Measurements from ENCODE around the gene ARL15. TPM values are rescaled to one million over a fixed set of nuclear protein-coding genes. Genes with fewer than 3 reads are reported as not detected.

The ARL15 gene
- total RNA-seq, 3 donors from 2014 or later, result 5.4 to 6.3 (median 6.1) TPM

DNA sequence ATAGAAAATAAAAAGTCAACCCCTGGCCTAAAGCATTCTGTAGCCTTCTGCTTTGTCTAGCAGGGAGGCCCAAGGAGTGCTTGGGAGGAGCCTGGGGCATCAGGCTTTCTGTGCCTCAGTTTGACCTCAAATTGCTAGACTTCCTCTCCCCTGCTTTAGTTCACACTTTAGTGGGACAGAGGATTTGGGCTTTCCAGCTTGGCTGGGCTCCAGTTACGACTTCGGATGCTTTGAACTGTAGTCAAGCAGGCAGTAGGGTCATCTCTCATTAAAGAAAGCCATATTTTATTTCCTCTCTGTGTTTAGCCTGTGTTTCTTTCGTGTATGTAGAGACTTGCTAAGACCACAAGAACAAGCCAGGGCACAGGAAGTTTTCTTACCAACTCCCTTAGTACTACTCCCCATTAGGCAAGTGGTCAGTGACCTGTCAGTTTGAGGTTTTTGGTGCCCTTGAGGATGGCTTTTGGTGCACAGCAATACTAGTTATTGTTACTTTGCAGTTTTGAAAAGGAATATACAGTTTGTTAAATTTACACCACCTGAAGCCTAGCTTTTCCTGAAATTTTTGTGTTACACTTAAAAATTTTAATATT lies 415.2 kb downstream of the ARL15 start:
- H3K4me3 Mint-ChIP-seq, result no peak overlapping the region
- peaks cover 3% of the 10 kb centered on the region for H3K36me3 Mint-ChIP-seq (ENCODE audit: insufficient read depth)
- H3K27me3 Mint-ChIP-seq (ENCODE audit: low read depth), result no peaks in the 10 kb centered on the region
- DNase-seq (no peak), ATAC-seq (no peak)
- no peaks in the 10 kb centered on the region for H3K9me3 Mint-ChIP-seq
- no peaks in the 10 kb centered on the region for H3K4me1 Mint-ChIP-seq (ENCODE audit: low read depth)

DNA sequence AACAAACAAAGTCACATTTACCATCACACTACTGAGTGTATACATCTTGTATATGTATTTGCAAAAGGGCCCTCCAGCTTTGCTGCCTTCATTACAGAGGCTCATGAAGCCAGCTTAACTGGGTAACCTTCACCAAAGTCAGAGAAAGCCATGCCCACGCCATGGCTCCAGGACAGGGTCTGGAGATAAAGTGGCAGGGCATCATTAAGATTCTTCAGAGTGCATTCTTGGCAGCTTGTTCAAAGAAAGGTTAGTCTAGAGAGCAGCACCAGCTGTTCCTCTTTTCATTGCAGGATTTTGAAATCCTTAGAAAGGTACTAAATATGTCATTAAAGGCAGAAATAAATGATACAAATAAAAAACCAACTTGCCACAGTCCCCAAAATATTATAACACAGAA lies 416.7 kb downstream of the ARL15 start:
- Mint-ChIP-seq H3K4me1 (ENCODE audit: low read depth) (no peaks in the 10 kb centered on the region), H3K4me3 (no peak overlapping the region), H3K27me3 (ENCODE audit: low read depth) (no peaks in the 10 kb centered on the region), H3K9me3 (no peaks in the 10 kb centered on the region), H3K36me3 (ENCODE audit: insufficient read depth) (peaks cover 3% of the 10 kb centered on the region)
- no peak for DNase-seq
- no peak for ATAC-seq

DNA sequence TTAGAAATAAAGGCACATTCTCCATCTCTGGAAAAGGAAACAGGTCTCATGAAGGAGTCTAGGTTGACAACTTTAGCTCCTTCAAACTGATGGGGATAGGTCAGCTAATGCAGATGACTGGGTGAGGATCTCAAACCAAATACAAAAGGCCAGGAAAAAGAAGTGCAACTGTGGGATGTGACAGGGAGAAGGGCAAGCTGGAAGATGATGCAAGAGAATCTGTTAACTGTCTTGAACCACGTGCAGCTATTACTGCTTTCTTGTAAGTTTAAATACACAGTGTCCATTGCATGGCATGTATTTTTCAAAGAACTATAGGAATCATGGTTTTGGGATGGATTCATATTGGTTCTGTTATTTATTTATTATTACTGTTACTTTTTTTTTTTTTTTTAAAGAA lies 418.1 kb downstream of the ARL15 start:
- Mint-ChIP-seq H3K4me1 (ENCODE audit: low read depth) (no peaks in the 10 kb centered on the region), H3K36me3 (ENCODE audit: insufficient read depth) (peaks cover 3% of the 10 kb centered on the region), H3K4me3 (no peak overlapping the region), H3K27me3 (ENCODE audit: low read depth) (no peaks in the 10 kb centered on the region), H3K9me3 (no peaks in the 10 kb centered on the region)
- ATAC-seq, result no peak
- DNase-seq, result no peak

DNA sequence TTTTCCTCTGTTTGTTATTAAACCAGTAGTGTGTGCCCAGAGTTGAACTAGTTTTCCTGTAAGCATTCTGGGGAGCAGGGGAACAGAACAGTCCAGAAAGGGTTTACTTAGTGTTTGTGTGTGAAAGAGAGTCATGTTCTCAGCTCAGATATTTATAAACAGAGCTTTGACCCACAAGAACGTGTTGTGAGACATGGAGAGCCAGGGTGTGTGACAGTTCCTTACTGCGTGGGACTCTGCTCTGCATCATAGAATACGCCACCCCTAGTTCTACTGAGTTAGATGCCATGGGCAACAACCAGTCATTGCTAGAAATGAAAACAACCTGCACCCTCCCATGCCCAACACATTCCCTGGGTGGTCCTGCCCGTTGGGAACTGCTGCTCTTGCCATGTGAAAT lies 419.2 kb downstream of the ARL15 start:
- Mint-ChIP-seq H3K4me3 (no peak overlapping the region), H3K27me3 (ENCODE audit: low read depth) (no peaks in the 10 kb centered on the region), H3K36me3 (ENCODE audit: insufficient read depth) (no peaks in the 10 kb centered on the region), H3K9me3 (no peaks in the 10 kb centered on the region), H3K4me1 (ENCODE audit: low read depth) (no peaks in the 10 kb centered on the region)
- no peak for DNase-seq
- ATAC-seq, result no peak

DNA sequence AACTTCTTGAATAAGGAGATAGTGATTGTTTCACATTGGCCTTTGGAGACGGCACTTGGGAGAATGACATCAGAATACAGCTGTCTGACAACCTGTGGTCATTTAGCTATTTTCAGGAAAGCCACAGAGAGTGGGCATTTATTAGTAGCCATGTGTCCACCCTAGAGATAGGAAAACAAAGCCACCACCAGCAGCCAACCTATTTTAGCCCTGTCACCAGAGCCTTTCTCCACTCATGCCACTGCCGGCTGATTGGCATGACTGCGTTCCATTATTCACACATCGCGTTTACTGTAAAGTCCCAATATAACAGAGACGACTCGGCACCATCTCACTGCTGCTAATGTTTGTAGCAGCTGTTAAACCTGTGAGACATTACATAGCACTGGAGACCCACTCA lies 419.9 kb downstream of the ARL15 start:
- Mint-ChIP-seq H3K27me3 (ENCODE audit: low read depth) (no peaks in the 10 kb centered on the region), H3K9me3 (no peaks in the 10 kb centered on the region), H3K36me3 (ENCODE audit: insufficient read depth) (no peaks in the 10 kb centered on the region), H3K4me3 (no peak overlapping the region), H3K4me1 (ENCODE audit: low read depth) (no peaks in the 10 kb centered on the region)
- ATAC-seq (no peak), DNase-seq (no peak)

DNA sequence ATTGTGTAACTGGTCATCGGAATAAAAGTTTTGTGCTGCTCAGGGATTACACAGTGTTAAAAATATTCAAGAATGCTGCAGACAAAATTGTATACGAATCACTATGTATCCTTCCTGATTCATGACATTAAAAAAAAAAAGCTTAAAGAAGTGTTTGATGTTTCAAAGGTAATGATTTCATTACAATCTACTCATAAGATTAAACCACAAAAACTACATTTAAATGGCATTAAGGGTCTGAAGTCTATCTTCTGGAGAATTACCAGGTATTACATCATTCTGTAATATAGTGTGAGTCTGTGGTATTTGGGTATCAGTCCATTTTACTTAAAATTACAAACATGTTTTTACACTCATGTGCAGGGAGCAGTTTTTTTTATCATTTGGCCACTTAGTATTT lies 425.5 kb downstream of the ARL15 start:
- peaks cover 6% of the 10 kb centered on the region for H3K36me3 Mint-ChIP-seq (ENCODE audit: insufficient read depth)
- no peak for ATAC-seq
- H3K4me1 Mint-ChIP-seq (ENCODE audit: low read depth), result peaks cover 1% of the 10 kb centered on the region
- no peak for DNase-seq
- H3K9me3 Mint-ChIP-seq, result no peaks in the 10 kb centered on the region
- H3K27me3 Mint-ChIP-seq (ENCODE audit: low read depth), result no peaks in the 10 kb centered on the region
- no peak overlapping the region for H3K4me3 Mint-ChIP-seq

DNA sequence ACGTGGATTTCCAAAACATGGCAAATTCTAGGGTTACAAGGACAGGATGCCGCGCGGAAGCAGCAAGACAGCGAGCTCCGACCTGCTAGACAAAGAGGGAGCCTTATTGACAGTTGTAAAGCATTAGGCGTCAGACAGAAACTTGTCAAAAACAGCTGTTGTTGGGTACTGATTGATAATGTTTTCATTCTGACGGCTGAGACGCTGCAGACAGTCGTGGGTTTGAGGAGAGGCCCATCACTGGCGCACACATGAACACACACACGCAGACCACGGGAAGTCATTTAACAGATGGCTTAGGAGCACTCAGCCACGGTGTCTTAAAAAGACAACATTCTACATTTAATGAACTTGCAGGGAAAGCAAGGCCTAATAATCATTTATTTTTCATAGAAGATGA lies 426.0 kb downstream of the ARL15 start:
- H3K36me3 Mint-ChIP-seq (ENCODE audit: insufficient read depth), result peaks cover 6% of the 10 kb centered on the region
- no peak for ATAC-seq
- H3K4me3 Mint-ChIP-seq, result no peak overlapping the region
- H3K27me3 Mint-ChIP-seq (ENCODE audit: low read depth), result no peaks in the 10 kb centered on the region
- peaks cover 1% of the 10 kb centered on the region for H3K4me1 Mint-ChIP-seq (ENCODE audit: low read depth)
- DNase-seq, result no peak
- no peaks in the 10 kb centered on the region for H3K9me3 Mint-ChIP-seq

DNA sequence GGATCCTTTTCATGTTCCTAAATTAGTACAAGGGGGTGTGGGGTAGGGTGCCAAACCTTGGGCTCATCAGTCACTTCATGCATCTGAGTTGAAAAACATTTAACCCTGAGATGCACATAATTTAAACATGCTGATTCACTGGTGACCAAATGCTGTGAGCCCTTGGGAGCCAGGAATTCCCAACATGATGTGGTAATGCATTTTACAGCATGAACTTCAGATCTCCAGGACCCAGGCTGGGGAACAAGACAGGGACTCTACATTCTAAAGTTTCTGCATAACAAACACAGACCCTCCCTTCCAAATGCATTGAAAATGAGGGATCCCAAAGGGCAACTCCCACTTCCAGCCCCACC lies 427.7 kb downstream of the ARL15 start:
- no peak for DNase-seq
- no peak for ATAC-seq
- Mint-ChIP-seq H3K4me1 (ENCODE audit: low read depth) (peaks cover 1% of the 10 kb centered on the region), H3K9me3 (no peaks in the 10 kb centered on the region), H3K4me3 (no peak overlapping the region), H3K27me3 (ENCODE audit: low read depth) (no peaks in the 10 kb centered on the region), H3K36me3 (ENCODE audit: insufficient read depth) (peaks cover 6% of the 10 kb centered on the region)

DNA sequence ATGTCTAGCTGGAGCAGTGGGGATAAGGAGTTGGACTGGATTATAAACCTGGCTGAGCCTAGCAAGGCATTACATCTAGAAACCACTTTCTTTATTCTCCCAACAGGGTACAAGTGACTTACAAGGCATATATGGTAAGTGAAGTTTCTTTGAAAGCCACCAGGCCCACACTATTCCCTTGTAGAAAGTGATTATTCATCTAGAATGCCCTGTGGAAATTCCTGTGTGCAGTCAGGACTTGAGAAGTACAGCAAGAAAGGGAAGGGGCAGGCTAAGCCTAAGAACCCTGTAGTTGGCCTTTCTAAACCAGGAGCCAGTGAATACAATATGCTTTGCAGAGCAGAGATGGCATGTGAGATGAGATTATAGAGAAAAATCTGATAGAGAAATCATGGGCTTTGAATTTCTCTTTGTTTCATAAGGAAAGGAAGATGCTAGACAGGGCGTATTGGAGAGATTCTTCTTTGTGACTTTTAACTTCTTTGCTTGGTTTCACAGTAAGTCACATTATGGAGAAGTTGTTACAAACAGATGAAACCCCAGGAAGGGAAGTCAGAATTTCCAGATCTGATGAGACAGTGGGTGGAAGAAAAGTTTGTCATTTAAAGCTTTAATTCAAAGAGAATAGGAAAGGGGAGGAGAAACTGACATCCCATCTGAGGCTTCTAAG lies 428.2 kb downstream of the ARL15 start:
- Mint-ChIP-seq H3K4me1 (ENCODE audit: low read depth) (peaks cover 1% of the 10 kb centered on the region), H3K27me3 (ENCODE audit: low read depth) (no peaks in the 10 kb centered on the region), H3K4me3 (no peak overlapping the region), H3K36me3 (ENCODE audit: insufficient read depth) (peaks cover 6% of the 10 kb centered on the region), H3K9me3 (no peaks in the 10 kb centered on the region)
- DNase-seq (no peak), ATAC-seq (no peak)

DNA sequence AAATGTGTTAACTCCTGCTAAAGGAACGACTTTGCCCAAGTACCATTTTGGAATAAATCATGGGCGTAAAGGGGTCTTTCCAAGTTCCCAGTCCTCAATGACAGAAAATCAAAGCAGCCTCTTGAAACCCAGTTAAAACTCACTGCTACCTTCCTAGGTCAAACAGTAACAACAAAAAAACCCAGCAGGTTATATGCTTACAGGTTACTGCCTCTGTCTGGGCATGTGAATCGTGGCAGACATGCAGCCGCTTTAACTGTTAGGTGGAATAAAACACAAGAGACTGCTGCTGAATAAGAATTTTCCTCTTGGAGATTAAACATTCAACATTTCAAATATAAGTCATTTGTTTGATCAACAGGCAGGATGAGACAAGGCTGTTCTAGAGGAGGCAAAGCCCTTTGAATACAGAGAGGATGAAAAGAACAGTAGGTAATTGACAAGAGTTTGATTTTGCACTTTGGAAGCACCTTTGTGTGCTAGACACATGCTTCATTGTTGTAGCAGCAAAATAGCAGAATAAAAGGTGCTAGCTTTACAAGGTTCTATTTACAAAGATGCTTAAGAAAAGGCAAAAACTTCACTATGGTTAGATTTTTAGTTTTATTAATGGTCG lies 430.6 kb downstream of the ARL15 start:
- H3K36me3 Mint-ChIP-seq (ENCODE audit: insufficient read depth), result peaks cover 4% of the 10 kb centered on the region
- DNase-seq (no peak), ATAC-seq (no peak)
- H3K9me3 Mint-ChIP-seq, result peaks cover 2% of the 10 kb centered on the region
- H3K27me3 Mint-ChIP-seq (ENCODE audit: low read depth), result no peaks in the 10 kb centered on the region
- no peak overlapping the region for H3K4me3 Mint-ChIP-seq
- H3K4me1 Mint-ChIP-seq (ENCODE audit: low read depth), result no peaks in the 10 kb centered on the region

DNA sequence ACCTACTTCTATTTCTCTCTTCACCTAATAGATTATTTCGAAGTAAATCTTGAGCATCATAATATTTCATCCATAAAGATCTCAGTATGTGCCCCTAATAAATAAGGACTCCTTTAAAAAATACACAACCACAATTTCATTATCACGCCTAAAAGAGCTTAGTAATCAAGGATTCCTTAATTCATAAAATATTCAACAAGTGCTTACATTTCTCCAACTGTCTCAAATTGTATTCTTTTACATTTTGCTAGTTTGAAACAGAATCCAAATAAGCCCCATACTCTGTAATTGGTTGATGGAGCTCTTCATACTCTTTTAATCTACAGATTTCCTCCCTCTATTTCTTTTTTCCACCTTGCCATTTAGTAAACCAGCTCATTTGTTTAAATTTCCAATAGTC lies 432.4 kb downstream of the ARL15 start:
- ATAC-seq, result no peak
- Mint-ChIP-seq H3K4me3 (no peak overlapping the region), H3K36me3 (ENCODE audit: insufficient read depth) (peaks cover 1% of the 10 kb centered on the region), H3K9me3 (peaks cover 4% of the 10 kb centered on the region), H3K4me1 (ENCODE audit: low read depth) (no peaks in the 10 kb centered on the region), H3K27me3 (ENCODE audit: low read depth) (no peaks in the 10 kb centered on the region)
- no peak for DNase-seq

DNA sequence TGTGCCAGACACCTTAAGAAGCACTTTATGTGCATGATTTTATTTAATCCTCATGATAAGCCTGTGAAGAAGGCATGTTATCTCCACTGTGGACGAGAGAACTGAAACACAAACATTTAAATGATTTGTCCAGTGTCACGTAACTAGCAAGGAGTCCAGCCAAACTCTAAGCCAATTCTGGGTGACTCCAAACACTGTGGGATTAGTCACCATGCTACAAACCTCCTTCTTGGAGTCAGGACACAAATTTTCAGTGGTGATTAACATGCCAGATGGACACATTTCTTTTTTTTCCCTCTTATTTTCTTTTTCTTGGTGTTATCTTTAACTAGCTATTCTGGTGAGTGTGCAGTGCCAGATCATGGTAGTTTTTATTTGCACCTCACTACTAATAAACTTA lies 433.1 kb downstream of the ARL15 start:
- ATAC-seq, result no peak
- no peaks in the 10 kb centered on the region for H3K4me1 Mint-ChIP-seq (ENCODE audit: low read depth)
- DNase-seq, result no peak
- no peaks in the 10 kb centered on the region for H3K27me3 Mint-ChIP-seq (ENCODE audit: low read depth)
- H3K9me3 Mint-ChIP-seq, result peaks cover 4% of the 10 kb centered on the region
- H3K36me3 Mint-ChIP-seq (ENCODE audit: insufficient read depth), result no peaks in the 10 kb centered on the region
- no peak overlapping the region for H3K4me3 Mint-ChIP-seq

DNA sequence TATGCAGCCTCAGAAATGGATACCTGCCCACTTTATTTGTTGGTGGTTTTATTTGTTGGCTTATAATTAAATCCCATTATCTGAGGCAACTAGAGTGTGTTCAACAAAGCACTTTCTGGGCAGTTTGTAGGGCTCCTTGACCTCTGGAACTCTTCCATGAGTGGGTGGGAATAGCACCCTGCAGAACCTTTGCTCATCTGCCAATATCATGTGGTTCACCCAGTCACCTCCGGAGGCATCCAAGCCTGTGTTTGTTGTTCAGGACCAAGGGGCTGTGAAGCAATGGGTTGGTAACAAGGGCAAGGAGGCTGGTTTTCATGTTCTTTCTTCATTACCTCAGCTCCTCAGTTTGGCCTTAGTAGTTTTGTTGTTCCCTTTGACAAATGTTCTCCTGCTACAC lies 436.0 kb downstream of the ARL15 start:
- Mint-ChIP-seq H3K36me3 (ENCODE audit: insufficient read depth) (no peaks in the 10 kb centered on the region), H3K4me1 (ENCODE audit: low read depth) (no peaks in the 10 kb centered on the region), H3K9me3 (peaks cover 4% of the 10 kb centered on the region), H3K4me3 (no peak overlapping the region), H3K27me3 (ENCODE audit: low read depth) (no peaks in the 10 kb centered on the region)
- DNase-seq, result no peak
- ATAC-seq, result no peak

DNA sequence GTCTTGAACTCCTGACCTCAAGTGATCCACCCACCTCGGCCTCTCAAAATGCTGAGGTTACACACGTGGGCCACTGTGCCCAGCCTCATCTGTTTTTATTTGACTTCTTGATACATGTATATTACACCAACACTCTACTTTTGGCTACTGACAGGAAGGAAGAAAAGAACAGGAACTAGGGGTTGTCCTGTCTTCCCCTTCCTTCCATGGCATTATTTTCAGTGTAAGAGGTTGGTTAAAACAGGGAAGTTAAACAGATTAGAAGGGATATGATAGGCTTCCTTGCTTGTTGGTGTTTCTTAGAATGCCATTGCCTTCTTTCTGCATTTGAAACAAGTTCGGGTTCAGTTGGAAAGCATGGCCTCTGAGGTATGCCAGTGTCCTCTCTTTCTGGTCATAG lies 437.1 kb downstream of the ARL15 start:
- ATAC-seq (no peak), DNase-seq (no peak)
- H3K4me3 Mint-ChIP-seq, result no peak overlapping the region
- peaks cover 4% of the 10 kb centered on the region for H3K9me3 Mint-ChIP-seq
- H3K4me1 Mint-ChIP-seq (ENCODE audit: low read depth), result no peaks in the 10 kb centered on the region
- H3K27me3 Mint-ChIP-seq (ENCODE audit: low read depth), result no peaks in the 10 kb centered on the region
- no peaks in the 10 kb centered on the region for H3K36me3 Mint-ChIP-seq (ENCODE audit: insufficient read depth)

DNA sequence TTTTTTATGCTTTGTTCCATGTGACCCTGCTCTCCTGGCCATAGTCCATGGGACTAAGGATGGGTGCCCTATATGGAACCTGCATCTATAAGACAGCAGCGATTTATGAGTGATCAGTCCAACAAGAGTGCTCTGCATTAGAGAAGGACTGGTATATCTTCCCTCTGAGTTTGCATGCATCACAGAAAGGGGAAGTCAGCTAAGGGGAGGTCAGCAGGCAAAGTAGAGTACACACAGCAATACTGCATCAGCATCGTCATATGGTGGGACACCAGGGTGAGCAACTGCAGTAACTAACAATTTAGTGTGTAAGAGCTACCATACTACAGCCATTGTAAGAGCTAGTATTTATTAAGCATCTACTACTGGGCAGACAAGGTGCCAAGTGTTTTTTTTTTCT lies 438.6 kb downstream of the ARL15 start:
- Mint-ChIP-seq H3K27me3 (ENCODE audit: low read depth) (peaks cover 3% of the 10 kb centered on the region), H3K36me3 (ENCODE audit: insufficient read depth) (no peaks in the 10 kb centered on the region), H3K9me3 (peaks cover 4% of the 10 kb centered on the region), H3K4me3 (no peak overlapping the region), H3K4me1 (ENCODE audit: low read depth) (no peaks in the 10 kb centered on the region)
- DNase-seq (no peak), ATAC-seq (no peak)

All from activated T-cell treated with anti-CD3 and anti-CD28 coated beads, Interleukin-2, amount 50 U/mL, for 4 hours (primary cell).